Measurements from ENCODE around the gene RHNO1. TPM values are rescaled to one million over a fixed set of nuclear protein-coding genes. Genes with fewer than 3 reads are reported as not detected.

RHNO1 gene
- polyA plus RNA-seq, 1 donor from 2014 or later, result 85.8 TPM

DNA sequence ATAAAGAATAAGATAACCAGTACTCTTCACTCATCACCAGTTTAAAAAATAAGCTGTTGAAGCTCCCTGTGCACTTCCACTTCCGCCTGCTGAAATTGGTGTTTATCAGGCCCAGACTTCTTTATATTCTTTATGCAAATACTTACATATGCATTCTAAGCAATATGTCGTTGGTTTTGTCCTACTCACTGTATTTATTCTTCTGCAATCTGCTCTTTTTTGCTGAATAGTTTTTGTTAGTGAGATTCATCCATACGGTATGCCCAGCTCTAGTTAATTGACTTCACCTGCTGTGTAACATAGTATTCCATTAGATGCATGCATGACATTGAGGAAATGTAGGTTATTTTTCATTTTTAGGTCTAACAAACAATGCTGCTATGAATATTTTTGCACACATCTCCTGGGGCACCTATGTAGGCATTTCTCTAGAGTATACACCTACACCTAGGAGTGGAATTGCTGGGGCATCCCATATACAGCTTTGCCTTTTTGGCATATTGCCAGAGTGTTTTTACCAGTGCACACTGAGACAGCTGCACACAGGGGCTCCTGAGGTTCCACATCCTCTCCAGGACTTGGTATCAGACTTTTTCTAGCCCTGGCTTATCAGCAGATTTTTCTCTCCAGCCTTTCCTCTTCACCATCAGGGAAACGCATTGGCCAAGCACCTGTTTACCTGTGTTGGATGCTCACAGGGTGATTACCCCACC lies 41.2 kb upstream of the RHNO1 start:
- no peak overlapping the region for H3K4me3 ChIP-seq (ENCODE audit: low read length)
- no peaks in the 10 kb centered on the region for H3K9me2 ChIP-seq (ENCODE audit: insufficient read depth, low read length)
- TF ChIP-seq, protein P1, sequence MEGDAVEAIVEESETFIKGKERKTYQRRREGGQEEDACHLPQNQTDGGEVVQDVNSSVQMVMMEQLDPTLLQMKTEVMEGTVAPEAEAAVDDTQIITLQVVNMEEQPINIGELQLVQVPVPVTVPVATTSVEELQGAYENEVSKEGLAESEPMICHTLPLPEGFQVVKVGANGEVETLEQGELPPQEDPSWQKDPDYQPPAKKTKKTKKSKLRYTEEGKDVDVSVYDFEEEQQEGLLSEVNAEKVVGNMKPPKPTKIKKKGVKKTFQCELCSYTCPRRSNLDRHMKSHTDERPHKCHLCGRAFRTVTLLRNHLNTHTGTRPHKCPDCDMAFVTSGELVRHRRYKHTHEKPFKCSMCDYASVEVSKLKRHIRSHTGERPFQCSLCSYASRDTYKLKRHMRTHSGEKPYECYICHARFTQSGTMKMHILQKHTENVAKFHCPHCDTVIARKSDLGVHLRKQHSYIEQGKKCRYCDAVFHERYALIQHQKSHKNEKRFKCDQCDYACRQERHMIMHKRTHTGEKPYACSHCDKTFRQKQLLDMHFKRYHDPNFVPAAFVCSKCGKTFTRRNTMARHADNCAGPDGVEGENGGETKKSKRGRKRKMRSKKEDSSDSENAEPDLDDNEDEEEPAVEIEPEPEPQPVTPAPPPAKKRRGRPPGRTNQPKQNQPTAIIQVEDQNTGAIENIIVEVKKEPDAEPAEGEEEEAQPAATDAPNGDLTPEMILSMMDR (IDR thresholded peaks at IDR 0.05; ENCODE audit: poor library complexity, severe bottlenecking), result no peak
- TF ChIP-seq EP300 (conservative IDR thresholded peaks at IDR 0.05; ENCODE audit: poor library complexity, severe bottlenecking) (no peak), POLR2AphosphoS5 (IDR thresholded peaks at IDR 0.05) (no peak), EZH2 (IDR thresholded peaks at IDR 0.05; ENCODE audit: borderline replicate concordance, insufficient read depth, low read length, poor library complexity, severe bottlenecking) (no peak), TAF1 (IDR thresholded peaks at IDR 0.05; ENCODE audit: low read depth) (no peak), RAD21 (conservative IDR thresholded peaks at IDR 0.05) (no peak), SMC3 (conservative IDR thresholded peaks at IDR 0.05; ENCODE audit: poor library complexity) (no peak), MXI1 (conservative IDR thresholded peaks at IDR 0.05; ENCODE audit: poor library complexity, severe bottlenecking) (no peak)
- TF ChIP-seq, protein P2, sequence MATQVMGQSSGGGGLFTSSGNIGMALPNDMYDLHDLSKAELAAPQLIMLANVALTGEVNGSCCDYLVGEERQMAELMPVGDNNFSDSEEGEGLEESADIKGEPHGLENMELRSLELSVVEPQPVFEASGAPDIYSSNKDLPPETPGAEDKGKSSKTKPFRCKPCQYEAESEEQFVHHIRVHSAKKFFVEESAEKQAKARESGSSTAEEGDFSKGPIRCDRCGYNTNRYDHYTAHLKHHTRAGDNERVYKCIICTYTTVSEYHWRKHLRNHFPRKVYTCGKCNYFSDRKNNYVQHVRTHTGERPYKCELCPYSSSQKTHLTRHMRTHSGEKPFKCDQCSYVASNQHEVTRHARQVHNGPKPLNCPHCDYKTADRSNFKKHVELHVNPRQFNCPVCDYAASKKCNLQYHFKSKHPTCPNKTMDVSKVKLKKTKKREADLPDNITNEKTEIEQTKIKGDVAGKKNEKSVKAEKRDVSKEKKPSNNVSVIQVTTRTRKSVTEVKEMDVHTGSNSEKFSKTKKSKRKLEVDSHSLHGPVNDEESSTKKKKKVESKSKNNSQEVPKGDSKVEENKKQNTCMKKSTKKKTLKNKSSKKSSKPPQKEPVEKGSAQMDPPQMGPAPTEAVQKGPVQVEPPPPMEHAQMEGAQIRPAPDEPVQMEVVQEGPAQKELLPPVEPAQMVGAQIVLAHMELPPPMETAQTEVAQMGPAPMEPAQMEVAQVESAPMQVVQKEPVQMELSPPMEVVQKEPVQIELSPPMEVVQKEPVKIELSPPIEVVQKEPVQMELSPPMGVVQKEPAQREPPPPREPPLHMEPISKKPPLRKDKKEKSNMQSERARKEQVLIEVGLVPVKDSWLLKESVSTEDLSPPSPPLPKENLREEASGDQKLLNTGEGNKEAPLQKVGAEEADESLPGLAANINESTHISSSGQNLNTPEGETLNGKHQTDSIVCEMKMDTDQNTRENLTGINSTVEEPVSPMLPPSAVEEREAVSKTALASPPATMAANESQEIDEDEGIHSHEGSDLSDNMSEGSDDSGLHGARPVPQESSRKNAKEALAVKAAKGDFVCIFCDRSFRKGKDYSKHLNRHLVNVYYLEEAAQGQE (IDR thresholded peaks at IDR 0.05; ENCODE audit: borderline replicate concordance), result no peak
- H3K9ac ChIP-seq (ENCODE audit: low read length), result no peak overlapping the region
- no peaks in the 10 kb centered on the region for H3K27me3 ChIP-seq (ENCODE audit: insufficient read depth, low read depth, low read length)
- no peaks in the 10 kb centered on the region for H3K79me2 ChIP-seq (replicated peaks; ENCODE audit: insufficient read depth, low read length)
- no peaks in the 10 kb centered on the region for H4K20me1 ChIP-seq (ENCODE audit: insufficient read depth)
- H3K36me3 ChIP-seq (ENCODE audit: insufficient read depth, low read length), result no peaks in the 10 kb centered on the region
- no peak overlapping the region for H2AFZ ChIP-seq (ENCODE audit: low read depth, low read length)
- H3F3A ChIP-seq (ENCODE audit: insufficient read depth, low read length, poor library complexity, severe bottlenecking), result no peaks in the 10 kb centered on the region
- H3K9me3 ChIP-seq (ENCODE audit: low read length), result no peaks in the 10 kb centered on the region
- no peak overlapping the region for H3K4me2 ChIP-seq (ENCODE audit: low read length)
- H3K27ac ChIP-seq (ENCODE audit: low read length), result no peak overlapping the region

DNA sequence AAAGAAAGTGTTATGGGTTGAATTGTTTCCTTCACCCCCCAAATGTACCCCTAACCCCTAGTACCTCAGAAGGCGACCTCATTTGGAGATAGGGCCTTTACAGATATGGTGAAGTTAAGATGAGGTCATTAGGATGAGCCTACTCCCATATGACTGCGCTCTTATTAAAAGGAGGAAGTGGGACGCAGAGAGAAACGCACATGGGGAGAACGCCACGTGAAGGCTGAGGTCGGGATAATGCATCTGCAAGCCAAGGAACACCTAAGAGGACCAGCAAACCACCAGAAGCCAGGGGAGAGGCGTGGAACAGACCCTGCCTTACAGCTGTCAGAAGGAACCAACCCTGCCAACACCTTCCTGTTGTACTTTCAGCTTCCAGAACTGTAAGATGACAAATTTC lies 40.4 kb upstream of the RHNO1 start:
- TF ChIP-seq, protein P1 (IDR thresholded peaks at IDR 0.05; ENCODE audit: poor library complexity, severe bottlenecking), result no peak
- TF ChIP-seq EZH2 (IDR thresholded peaks at IDR 0.05; ENCODE audit: borderline replicate concordance, insufficient read depth, low read length, poor library complexity, severe bottlenecking) (no peak), RAD21 (conservative IDR thresholded peaks at IDR 0.05) (no peak)
- no peaks in the 10 kb centered on the region for H3K36me3 ChIP-seq (ENCODE audit: insufficient read depth, low read length)
- H3K9me2 ChIP-seq (ENCODE audit: insufficient read depth, low read length), result no peaks in the 10 kb centered on the region
- H3F3A ChIP-seq (ENCODE audit: insufficient read depth, low read length, poor library complexity, severe bottlenecking), result no peaks in the 10 kb centered on the region
- H4K20me1 ChIP-seq (ENCODE audit: insufficient read depth), result no peaks in the 10 kb centered on the region
- no peaks in the 10 kb centered on the region for H3K79me2 ChIP-seq (replicated peaks; ENCODE audit: insufficient read depth, low read length)
- no peak overlapping the region for H3K9ac ChIP-seq (ENCODE audit: low read length)
- no peak overlapping the region for H2AFZ ChIP-seq (ENCODE audit: low read depth, low read length)
- H3K9me3 ChIP-seq (ENCODE audit: low read length), result no peaks in the 10 kb centered on the region
- no peak overlapping the region for H3K4me2 ChIP-seq (ENCODE audit: low read length)
- no peak overlapping the region for H3K27ac ChIP-seq (ENCODE audit: low read length)
- no peak overlapping the region for H3K4me3 ChIP-seq (ENCODE audit: low read length)
- no peaks in the 10 kb centered on the region for H3K27me3 ChIP-seq (ENCODE audit: insufficient read depth, low read depth, low read length)
